ENCODE results near the gene CRACR2B.

Gene CRACR2B

DNA sequence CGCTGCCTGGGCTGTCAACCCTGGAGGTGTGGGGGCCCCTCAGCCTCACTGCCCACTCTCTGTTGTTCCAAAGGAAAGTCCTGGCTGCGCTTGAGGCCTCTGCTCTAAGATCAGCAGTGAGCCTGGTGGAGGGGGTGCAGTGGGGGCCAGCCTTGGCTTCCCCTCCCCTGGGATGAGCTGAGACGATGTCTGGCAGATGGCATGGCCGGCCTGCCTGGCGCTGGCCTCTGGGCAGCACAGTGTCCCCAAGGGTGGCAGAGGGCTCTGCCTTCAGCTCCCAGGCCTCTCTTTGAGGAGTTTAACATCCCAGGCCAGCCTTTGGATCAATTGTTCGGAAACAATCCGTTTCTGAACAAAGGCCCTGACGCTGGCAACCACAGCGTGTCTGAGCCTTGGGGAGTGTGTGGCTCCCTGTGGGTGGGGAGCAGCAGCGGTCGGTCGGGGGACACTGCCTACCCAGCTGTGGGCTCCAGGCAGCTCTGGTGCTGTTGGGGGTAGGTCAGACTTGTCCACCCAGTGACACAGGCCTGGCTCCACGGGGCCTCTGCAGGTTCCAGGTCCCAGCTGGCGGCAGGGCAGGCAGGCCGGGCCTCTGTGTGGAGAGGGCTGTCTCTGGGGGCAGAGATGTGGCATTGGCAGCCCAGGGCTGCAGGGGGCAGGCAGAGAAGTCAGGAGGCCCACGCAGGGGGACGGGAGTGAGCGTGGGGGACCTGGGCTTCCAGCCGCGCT lies 27.0 kb downstream of the CRACR2B start:
- peak in 1 of 14 donors; percentile 39 for DNase-seq

DNA sequence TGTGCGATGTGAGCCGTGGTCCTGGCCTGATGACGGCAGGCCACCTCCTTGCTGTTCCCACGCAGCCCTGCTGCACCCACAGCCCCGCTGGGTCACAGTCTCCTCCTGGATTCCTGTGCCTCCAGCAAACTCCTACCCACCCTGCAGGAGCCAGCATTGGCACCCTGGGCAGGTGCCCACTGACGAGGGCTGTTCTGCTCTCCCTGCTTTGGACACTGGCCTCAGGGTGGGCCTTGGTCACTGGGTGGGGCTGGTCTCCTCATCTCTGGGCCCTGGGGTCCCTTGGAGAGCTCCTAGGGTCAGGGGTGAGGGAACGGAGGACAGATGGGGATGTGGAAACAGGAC lies 27.6 kb downstream of the CRACR2B start:
- DNase-seq = no peak

DNA sequence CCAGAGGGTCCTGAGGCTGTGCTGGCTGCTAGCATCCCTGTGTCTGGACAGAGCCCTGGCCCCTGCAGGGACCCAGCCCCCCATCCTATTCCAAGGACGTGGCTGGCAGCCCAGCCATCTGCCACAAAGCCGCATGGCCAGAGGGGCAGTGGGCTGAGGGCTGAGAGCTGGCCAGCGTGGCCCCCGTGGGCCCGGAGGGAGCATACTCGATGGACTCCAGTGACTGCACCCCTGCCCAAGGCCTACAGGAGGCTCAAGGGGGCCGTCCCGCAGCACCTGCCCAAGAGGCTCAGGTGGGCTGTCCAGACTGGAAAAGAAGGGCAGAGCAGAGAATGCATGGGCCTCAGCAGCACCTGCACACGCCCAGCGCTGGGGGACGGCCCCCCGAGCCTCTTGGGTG lies 28.1 kb downstream of the CRACR2B start:
- DNase-seq = peak in 1 of 14 donors; percentile 58

DNA sequence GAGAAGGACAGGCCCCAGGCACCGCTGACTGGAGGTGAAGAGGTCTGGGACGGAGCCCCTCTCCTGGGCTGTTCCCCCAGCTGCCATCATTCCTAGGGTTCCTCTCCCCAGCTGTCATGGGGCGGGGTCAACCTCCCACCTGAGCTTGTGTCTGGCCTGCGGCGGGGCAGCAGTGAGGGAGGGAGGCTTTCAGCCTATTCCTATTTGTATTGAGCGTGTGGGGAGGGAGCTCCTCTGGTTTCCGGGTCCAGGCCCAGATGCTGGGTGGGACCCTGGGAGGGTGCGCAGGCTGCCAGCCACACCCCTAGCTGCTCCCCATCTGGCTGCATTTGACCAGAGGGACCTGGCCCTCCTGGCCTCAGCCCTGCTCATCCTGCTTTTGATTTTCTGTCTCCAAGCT lies 28.7 kb downstream of the CRACR2B start:
- no peak for DNase-seq

DNA sequence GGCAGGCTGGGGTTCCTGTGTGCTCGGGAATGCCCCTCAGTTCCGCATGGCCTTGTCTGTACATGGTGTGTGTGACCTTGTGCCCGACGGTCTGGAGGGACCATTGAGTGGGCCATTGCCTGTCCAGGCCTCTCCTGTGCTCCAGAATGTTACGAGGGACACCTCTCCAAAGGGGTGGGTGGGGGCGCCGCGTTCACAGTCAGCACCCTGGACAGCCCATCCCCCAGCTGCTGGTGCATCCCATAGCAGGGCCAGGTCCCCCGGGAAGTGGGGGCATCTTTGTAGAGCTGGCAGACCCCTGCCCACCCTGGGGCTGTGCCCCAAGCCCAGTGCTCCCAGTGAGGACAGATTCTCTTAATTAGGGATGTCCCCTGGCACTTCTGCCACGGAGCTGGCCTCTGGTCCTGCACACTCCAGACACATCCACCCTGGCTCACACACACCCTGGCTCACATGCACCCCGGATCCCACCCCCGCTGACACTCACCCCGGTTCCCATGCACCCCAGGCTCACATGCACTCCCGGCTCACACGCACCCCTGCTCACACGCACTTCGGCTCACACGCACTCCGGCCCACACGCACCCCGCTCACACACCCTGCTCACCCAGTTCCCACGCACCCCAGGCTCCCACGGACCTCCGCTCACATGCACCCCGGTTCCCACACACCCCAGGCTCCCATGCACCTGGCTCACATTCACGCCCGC lies 30.5 kb downstream of the CRACR2B start:
- DNase-seq = no peak

DNA sequence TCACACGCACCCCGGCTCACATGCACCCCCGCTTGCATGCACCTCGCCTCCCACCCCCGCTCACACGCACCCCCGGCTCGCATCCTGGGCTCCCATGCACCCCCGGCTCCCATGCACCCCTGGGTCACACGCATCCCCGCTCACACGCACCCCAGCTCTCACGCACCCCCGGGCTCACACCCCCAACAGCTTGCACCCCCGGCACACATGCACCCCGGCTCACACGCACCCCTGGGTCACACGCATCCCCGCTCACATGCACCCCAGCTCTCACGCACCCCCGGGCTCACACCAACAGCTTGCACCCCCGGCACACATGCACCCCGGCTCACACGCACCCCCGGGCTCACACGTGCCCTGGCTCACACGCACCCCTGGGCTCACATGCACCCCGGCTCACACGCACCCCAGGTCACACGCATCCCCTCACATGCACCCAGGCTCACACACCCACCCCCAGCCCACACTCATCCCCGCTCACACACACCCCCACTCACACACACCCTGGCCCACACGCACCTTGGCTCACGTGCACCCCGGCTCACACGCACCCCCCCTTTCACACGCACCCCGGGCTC lies 31.1 kb downstream of the CRACR2B start:
- no peak for DNase-seq

DNA sequence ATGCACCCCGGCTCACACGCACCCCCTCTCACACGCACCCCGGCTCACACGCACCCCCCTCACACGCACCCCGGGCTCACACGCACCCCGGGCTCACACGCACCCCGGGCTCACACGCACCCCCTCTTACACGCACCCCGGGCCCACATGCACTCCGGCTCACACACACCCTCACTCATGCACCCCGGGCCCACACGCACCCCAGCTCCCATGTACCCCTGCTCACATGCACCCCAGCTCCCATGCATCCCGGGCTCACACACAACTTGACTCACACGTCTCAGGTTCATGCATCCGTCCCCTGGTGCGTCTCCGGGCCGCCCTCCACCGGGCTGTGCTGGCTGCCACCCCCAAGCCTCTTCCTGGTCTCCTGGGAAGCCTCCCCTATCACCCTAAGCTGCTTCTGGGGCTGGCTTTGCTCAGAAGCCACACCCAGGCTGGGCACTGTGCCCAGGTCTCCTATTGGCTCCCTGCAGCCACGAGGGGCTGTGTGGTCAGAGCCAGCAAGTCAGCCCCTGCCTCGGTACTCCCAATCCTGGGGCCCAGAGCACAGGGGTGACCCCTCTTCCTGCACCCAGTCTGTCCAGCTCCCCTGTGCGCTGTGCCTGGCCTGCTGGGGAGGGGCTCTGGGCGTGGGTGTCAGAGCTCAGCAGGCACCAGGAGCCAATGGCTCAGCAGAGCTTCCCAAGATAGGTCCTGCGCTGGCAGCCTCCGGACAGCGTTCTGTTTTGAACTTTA lies 31.8 kb downstream of the CRACR2B start:
- DNase-seq = peak in 10 of 14 donors; percentile 44 to 88 (median 58)

DNA sequence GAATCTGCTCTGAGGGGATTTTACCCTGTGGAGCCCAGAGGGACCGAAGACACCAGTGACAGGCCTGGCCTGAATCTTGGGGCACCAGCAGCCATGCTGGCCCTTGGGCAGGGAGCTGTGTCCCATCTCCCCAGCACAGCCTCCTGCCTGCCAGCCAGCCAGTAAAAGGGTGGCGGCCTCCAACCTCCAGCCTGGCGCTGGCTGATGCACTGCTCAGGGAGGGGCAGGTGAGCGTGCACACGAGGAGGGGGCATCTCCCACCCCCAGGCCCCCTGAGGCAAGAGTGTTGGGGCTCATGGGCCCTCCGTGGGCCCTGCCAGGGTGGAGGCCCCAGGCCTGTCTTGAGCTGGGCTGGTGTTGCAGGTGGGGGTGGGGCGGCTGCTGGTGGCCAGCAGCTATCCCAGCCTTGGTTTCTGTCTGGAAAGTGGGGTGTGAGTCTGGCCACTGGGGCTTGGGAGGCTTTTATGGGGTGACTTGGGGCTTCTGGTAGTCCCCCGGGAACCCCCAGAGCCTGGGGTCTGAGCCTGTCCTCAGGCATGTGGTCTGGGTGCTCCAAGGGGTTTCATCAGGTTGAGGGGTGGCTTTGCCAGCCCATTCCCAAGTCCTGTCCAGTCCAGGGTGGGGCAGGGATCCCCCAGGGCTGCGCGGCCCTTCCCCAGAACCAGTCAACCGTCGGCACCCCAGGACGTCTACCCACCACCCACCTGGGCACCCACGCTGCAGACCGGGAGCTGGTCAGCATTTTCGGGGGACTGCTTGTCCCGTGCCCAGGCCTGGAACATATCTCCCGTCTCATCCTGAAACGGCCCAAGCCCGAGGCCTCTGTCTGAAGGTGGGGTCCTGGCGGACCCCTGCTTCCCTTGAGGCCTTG lies 32.8 kb downstream of the CRACR2B start:
- no peak for DNase-seq

DNA sequence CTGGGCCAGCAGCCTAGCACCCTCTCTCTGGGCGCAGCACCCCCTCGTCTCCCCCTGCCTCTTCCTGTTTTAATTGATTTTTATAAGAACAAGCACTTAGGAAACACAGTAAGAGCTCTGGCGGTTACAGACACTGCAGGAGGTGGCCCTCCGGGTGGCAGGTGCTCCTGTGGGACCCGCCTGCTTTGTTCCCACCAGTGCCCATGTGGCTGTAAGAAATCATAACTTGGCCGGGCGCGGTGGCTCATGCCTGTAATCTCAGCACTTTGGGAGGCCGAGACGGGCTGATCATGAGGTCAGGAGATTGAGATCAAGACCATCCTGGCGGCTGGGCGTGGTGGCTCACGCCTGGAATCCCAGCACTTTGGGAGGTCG lies 33.4 kb downstream of the CRACR2B start:
- no peak for DNase-seq

DNA sequence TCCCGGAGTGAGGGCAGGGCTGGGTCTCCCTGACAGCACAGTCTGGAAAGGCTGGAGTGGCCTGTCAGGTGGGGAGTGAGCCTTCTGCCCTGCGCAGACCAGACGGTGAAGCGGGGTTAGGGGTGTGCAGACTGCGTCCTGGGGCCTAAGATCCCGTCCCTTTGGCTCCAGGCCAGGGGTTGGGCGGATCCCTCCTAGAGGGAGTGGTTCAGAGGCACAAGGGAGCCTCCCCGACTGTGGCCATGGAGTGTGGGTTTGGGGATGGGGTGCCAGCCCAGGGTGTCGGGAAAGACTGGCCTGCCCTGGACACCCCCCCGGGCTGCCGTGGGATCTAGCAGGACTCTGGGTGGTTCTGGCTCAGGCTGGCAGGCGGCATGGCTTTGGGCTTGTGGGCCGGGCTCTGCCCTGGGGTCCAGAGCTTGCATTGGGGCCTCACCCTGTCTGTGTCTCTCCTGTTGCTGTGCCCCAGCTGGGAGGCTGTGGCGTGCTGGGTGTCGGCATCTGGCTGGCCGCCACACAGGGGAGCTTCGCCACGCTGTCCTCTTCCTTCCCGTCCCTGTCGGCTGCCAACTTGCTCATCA lies 34.5 kb downstream of the CRACR2B start:
- no peak for DNase-seq

DNA sequence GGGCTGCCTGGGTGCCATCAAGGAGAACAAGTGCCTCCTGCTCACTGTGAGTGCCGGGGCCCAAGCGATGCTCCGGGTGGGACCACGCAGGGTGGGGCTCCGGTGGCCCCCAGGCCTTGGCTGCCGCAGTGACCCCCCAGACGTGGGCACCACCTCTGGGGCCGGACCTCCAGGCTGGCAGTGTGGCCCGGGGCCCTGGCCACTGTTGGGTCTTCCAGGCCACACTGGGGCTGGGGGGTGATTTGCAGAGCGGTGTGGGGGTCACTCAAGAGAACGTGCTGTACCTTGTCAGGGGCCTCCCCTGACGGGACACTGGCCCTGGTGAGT lies 34.9 kb downstream of the CRACR2B start:
- DNase-seq = no peak

DNA sequence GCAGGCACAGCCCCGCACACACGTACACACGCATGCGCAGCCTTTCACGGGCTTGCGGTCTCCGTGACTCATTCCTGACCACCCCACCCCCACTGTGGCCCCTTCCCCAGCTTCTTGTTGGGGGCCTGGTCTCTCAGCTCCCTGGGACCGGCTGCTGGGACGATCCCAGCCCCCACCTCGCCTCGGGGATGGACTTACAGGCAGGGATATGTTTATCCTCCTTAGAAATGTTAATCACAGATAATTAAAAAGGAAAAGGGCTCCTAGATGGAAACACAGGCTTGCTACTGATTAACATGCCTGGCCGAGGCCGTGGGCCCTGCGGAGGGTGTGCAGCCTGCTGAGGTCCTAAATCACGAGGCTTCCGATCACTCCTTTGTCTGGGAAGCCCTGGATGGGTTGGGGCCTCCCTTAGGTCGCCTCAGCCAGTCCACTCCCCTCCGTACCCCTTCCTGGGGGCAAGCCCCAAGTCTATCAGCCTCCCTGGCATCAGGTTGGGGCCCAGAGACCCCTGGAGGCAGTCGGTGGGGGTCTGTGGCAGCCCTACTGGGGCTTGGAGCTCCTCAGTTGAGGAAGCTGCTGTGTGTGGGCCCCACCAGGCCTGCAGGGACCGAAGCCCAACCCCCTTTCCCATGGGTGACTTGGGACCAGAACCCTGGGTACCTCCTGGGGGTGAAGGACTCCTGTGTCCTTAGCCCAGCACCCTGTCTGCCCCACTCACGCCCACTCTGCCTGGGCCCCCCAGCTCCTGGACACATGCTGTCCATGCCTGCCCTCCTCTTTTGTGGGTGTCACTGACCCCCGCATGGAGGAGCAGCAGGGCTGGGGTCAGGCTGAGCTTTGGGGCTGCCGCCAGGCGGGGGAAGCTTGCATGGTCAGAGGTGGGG lies 35.5 kb downstream of the CRACR2B start:
- DNase-seq = no peak

DNA sequence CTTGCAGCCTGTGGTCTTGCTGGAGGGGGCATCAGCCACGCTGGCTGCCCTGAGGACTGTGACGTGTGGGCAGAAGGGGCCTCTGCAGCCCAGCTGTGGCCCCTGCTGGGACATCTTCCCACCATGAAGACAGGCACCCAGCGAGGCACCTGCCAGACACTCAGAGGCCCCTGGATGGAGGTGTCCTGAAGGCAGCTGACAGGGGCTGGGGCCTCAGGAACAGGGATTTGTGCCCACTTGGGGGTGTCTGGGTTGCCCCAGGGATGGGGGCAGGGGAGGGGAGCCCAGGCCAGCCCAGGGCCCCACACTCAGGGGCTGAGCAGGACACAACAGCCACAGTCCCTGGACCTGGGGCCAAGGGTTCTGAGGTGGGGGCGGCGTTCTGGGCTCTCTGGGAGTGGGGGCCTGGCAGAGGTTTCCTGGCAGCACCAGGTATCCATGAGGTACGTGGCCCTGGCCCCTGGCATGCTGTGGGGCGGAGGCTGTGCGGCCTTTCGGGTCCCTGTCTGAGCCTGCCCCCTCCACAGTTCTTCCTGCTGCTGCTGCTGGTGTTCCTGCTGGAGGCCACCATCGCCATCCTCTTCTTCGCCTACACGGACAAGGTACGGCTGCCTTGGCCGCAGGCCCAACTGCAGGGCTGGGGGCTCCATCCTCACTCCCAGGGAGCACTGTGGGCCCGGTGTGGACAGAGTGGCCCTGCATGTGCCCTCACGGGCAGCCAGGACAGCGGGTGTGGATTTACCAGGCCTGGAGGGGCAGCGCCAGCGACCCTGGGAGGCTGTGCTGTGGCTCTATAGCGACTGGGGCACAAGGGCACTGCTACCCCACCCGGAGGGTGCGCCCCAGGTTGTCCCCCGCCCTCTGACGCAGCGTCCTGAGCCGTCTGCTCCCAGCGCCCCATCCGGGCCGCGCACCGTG lies 36.5 kb downstream of the CRACR2B start:
- DNase-seq = no peak

DNA sequence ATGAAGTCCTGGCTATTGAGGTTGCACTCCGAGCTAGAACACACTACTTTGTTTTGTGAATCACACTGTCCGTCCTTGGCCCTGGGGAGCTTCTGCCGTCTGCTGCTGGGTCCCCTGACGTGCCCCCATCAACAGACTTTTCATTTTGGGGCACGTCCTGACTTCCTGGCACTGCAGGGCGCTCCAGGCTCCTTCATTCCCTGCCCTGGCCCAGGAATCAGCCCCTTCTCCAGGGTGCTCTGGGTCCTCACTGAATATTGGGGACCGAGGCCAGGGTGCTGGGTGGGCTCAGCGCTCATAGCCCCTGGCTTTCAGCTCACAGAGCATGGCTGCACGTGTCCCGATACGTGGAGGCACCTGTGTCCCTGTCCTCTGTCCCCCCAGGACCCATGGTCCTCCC lies 37.2 kb downstream of the CRACR2B start:
- DNase-seq = no peak

DNA sequence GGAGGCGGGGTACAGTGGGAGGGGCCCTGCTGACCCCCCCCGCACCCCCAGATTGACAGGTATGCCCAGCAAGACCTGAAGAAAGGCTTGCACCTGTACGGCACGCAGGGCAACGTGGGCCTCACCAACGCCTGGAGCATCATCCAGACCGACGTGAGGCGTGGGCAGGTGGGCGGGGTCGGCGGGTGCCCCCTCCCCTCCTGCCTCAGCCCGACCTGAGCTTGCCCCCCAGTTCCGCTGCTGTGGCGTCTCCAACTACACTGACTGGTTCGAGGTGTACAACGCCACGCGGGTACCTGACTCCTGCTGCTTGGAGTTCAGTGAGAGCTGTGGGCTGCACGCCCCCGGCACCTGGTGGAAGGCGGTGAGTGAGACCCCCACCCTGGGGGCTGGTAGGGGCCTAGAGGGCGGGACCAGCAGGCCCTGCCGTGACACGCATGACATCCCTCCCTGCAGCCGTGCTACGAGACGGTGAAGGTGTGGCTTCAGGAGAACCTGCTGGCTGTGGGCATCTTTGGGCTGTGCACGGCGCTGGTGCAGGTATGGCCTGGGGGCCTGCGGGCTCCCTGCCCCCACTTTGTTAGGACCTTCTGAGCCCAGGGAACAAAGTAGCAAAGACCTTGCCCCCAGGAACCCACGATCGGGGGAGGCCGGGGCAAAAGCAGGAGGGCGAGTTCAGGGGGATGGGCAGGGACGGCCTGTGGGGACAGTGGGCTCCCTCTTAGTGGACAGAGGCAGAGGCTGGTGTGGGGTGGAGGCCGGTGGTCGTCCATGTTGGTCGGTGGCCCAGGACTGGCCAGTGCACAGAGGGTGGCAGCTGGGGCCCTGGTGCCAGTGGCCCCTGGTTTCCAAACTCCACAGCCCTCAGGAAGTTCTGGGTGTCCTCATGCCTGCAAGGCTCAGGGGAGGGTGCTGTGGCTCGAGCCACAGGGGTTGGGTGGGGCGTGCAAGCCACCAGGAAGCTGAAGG lies 38.0 kb downstream of the CRACR2B start:
- DNase-seq = no peak

DNA sequence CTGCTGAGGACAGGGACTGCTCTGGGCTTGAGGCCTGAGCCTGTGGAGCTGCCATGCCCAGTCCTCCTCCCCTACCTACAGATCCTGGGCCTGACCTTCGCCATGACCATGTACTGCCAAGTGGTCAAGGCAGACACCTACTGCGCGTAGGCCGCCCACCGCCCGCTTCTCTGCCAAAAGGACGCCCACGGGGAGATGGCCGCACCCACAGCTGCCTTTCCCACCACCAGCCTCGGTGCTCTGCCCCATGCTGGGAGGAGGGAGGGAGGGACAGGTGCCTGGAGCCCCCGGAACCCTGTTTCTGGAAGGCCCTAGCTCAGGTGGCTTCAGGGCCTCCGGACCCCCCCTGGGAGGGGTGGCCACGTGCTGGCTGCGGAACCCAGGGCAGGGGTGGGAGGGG lies 38.8 kb downstream of the CRACR2B start:
- DNase-seq = no peak

DNA sequence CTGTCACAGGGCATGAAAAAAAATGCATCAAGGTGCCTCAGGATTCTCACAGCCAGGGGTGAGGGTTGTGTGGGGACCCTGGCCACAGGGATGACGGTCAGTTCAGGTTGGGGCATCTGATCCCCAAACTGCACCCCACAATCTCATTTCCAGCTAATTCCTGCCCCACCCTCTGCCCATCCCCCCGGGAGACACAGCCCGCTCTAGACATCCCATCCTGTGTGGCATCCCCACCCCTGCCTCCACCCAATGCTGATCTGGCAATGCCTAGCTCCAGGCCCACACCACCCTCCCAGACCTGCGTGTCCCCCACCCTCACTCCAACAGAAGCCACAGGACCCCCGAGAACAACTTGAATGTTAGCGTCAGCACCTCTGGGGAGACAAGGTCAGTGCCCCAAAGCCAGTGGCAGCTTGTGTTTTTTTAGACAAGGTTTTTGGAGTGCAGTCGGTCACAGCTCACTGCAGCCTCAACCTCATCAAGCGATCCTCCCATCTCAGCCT lies 40.2 kb downstream of the CRACR2B start:
- no peak for DNase-seq

DNA sequence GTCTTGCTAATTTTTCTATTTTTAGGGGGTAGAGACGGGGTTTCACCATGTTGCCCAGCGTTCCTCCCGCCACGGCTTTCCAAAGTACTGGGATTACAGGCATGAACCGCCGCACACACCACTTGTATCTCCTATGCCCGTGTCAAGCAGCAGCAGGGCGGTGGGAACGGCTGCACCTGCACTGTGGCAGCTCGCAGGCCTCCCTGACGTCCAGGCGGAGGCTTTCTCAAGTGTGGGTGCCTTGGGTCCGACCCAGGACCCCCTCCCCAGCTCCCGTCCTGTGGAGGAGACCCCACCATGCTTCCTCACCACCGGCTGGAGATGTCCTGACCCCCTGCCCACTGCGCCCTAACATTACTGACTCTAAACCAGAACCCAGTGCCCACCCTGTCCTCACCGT lies 40.7 kb downstream of the CRACR2B start:
- no peak for DNase-seq

Measured in C1 segment of cervical spinal cord (tissue), 14 donors.